ENCODE data around the gene FREM2. TPM values are rescaled to one million over a fixed set of nuclear protein-coding genes. Genes with fewer than 3 reads are reported as not detected.

Gene FREM2
- total RNA-seq, 4 donors from 2014 or later: 0.72 to 3.1 (median 1.5) TPM

DNA sequence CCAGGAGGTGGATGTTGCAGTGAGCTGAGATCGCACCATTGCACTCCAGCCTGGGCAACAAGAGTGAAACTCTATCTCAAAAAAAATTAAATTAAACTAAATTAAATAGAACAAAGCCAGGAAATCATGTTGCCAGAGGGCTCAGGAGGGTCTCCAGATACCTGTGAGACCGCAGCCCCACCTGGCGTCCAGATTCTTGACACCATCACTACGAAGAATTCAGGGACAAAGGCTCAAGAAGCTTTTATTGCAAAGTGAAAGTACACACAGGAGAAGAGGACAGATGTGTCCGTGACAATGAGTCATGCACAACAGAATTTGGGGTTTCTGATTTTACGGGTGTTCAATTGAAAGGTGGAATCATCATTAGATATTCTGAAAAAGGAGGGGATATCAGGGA, 227.2 kb downstream of the FREM2 start:
- TF ChIP-seq, protein P1, sequence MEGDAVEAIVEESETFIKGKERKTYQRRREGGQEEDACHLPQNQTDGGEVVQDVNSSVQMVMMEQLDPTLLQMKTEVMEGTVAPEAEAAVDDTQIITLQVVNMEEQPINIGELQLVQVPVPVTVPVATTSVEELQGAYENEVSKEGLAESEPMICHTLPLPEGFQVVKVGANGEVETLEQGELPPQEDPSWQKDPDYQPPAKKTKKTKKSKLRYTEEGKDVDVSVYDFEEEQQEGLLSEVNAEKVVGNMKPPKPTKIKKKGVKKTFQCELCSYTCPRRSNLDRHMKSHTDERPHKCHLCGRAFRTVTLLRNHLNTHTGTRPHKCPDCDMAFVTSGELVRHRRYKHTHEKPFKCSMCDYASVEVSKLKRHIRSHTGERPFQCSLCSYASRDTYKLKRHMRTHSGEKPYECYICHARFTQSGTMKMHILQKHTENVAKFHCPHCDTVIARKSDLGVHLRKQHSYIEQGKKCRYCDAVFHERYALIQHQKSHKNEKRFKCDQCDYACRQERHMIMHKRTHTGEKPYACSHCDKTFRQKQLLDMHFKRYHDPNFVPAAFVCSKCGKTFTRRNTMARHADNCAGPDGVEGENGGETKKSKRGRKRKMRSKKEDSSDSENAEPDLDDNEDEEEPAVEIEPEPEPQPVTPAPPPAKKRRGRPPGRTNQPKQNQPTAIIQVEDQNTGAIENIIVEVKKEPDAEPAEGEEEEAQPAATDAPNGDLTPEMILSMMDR (IDR thresholded peaks at IDR 0.05): no peak
- TF ChIP-seq EP300 (IDR thresholded peaks at IDR 0.05) (no peak), POLR2A (IDR thresholded peaks at IDR 0.05) (no peak), POLR2AphosphoS5 (IDR thresholded peaks at IDR 0.05) (no peak)
- no peak for DNase-seq (ENCODE audit: low spot score in 2 of 2)
- Histone ChIP-seq H3K36me3 (no peaks in the 10 kb centered on the region), H3K4me3 (no peak overlapping the region), H3K4me1 (no peaks in the 10 kb centered on the region), H3K9me3 (no peaks in the 10 kb centered on the region), H3K27me3 (no peaks in the 10 kb centered on the region), H3K27ac (no peak overlapping the region)
- WGBS: 86% methylated on average over 6 of the region's 6 CpGs

DNA sequence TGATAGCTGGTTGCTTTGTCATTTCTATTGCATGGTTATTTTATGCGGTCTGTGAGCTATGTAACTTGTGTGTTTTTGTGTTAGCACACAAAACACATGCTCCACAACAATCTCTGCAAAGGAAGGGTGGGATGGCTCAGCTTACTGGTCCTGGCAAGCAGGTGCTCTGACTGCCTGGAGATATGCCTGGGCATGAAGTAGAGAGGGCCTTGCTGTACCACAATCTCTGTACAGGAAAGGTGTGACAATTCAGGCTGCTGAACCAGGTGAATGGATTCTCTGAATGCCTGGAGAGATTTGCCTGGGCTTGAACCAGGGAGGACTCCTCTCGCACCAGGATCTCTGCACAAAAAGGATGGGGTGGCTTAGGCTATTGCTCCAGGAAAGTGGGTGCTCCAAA, 234.2 kb downstream of the FREM2 start:
- Histone ChIP-seq H3K4me3 (no peak overlapping the region), H3K27ac (no peak overlapping the region), H3K36me3 (no peaks in the 10 kb centered on the region), H3K27me3 (no peaks in the 10 kb centered on the region), H3K9me3 (no peaks in the 10 kb centered on the region), H3K4me1 (no peaks in the 10 kb centered on the region)
- no peak for TF ChIP-seq POLR2A (IDR thresholded peaks at IDR 0.05)
- TF ChIP-seq, protein P1 (IDR thresholded peaks at IDR 0.05): no peak
- 43% methylated on average over 2 of the region's 2 CpGs for WGBS
- no peak for DNase-seq (ENCODE audit: low spot score in 2 of 2)

- H3K27me3 ChIP-seq: no peaks in the 10 kb centered on the region
- no peaks in the 10 kb centered on the region for H3K36me3 ChIP-seq
- H3K4me3 ChIP-seq: no peak overlapping the region
- H3K27ac ChIP-seq: no peak overlapping the region
- DNase-seq (ENCODE audit: low spot score in 2 of 2): no peak
- no peaks in the 10 kb centered on the region for H3K4me1 ChIP-seq
- TF ChIP-seq POLR2AphosphoS5 (IDR thresholded peaks at IDR 0.05) (no peak), EP300 (IDR thresholded peaks at IDR 0.05) (no peak), POLR2A (IDR thresholded peaks at IDR 0.05) (no peak)
- TF ChIP-seq, protein P1 (IDR thresholded peaks at IDR 0.05): no peak
- 91% methylated on average over 1 of the region's 1 CpG for WGBS
- no peaks in the 10 kb centered on the region for H3K9me3 ChIP-seq
Observed at GRCh38 chr13:38922170-38922569, 235.3 kb downstream of the FREM2 start.

- Histone ChIP-seq H3K36me3 (no peaks in the 10 kb centered on the region), H3K4me1 (no peaks in the 10 kb centered on the region), H3K27ac (no peak overlapping the region), H3K9me3 (no peaks in the 10 kb centered on the region), H3K27me3 (no peaks in the 10 kb centered on the region), H3K4me3 (no peak overlapping the region)
- TF ChIP-seq POLR2AphosphoS5 (IDR thresholded peaks at IDR 0.05) (no peak), POLR2A (IDR thresholded peaks at IDR 0.05) (no peak), EP300 (IDR thresholded peaks at IDR 0.05) (no peak)
- TF ChIP-seq, protein P1 (IDR thresholded peaks at IDR 0.05): no peak
- no peak for DNase-seq (ENCODE audit: low spot score in 2 of 2)
Observed at GRCh38 chr13:38933786-38934185, 246.9 kb downstream of the FREM2 start.

Data from suprapubic skin (tissue), 4 donors.